ENCODE measurements around the gene ART4.

ART4 gene

DNA sequence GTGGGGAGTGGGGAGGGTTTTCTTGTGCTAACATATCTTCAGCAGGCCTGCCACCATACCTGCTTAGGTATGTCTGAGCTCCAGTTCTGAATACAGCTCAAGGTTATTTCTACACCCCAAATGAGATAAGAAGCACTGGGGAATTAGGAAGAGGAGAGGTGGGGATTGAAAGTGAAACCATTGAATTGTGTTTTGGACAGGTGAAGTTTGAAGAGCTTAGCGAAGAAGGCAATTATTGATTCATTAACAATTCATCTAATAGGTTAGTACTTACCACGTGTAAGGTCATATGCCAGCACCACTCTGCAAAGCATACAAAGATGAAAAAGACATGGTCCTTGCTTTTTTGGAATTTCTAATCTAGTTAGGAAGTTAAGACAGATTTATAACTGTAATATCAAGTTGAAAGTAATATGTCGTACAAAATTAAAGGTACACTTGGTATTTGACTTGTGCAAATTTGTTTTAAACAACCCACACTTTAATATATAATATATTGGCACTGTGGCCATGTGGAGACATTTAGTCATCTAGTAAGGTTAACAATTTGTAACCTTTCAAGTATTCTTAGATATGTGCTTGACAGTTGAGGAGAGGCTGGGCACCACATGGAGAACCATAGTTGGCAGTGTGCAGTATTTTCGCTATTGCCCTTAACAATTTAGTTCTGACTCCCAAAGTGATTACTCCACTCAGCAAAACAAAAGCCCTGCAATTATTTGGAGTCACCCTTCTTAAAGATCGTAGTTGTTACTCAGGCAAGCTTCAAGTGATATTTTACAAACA lies 33.0 kb downstream of the ART4 start:
- DNase-seq (ENCODE audit: low read depth), result no peak

- no peak for DNase-seq (ENCODE audit: low read depth)
Observed at GRCh38 chr12:14803830-14804160, 39.5 kb downstream of the ART4 start.

- DNase-seq (ENCODE audit: low read depth), result peak; percentile 79
Observed at GRCh38 chr12:14803011-14803829, 40.1 kb downstream of the ART4 start, which contains the start of the genes C12orf60 and WBP11. Gene C12orf60 (plus strand): TSS chr12:14803670. CDS start chr12:14822936, 19,266 bp downstream. Gene WBP11 (minus strand): TSS chr12:14803478. CDS start chr12:14801383, 2,095 bp downstream.

DNA sequence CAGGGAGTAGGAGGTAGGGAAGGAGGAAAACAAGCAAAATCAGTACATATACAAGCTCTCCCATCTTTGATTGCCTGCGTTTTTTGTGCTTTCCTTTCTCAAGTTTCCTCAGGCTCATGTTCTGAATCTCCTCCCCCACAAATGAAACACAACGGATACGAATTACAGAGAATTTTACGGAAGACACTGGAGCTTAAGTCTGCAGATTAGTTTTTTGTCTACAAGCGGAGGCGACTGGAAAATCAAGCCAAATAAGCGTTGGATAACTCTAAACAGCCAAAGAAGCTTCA lies 40.7 kb downstream of the ART4 start:
- no peak for DNase-seq (ENCODE audit: low read depth)

DNA sequence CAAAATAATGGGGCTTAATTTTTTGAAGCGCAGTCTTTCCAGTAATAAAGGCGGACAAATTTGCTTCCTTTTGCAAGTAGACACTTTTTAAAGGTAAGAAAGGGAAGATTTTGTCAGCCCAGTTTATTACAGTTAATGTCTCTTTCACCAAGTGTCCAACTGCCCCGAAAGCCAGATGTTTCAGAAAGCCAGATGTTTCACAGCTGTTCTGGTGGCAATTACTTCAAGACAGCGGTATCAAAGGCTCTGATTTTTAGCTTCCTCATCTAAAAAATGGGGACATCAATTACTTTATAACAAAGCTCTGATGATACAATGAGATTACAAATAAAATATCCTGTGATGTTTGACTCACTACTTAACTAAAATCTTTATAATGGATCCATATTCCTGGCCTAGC lies 41.1 kb downstream of the ART4 start:
- DNase-seq (ENCODE audit: low read depth), result no peak

DNA sequence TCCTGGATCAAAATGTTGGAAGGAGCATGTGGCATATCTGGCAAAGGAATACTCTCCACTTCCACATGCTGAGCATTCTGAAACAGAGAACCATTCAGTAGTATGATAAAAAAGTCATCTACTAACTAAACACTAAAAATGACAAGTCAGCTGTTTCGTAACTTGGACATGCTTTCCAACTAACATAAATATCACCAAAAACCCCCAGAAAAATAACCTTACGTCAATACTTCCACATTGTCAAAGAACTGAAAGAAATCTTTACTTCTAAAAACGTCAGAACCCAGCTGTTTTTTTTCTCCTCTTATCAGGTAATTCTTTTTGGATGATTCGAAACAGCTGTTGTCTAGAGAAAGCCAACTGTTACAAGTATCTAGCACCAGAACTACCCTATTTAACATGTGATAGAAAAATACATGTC lies 48.3 kb downstream of the ART4 start:
- DNase-seq (ENCODE audit: low read depth), result no peak

- no peak for DNase-seq (ENCODE audit: low read depth)
Observed at GRCh38 chr12:14785568-14785967, 57.8 kb downstream of the ART4 start.

- no peak for DNase-seq (ENCODE audit: low read depth)
Observed at GRCh38 chr12:14784471-14784870, 58.9 kb downstream of the ART4 start.

- no peak for DNase-seq (ENCODE audit: low read depth)
Observed at GRCh38 chr12:14782756-14783155, 60.6 kb downstream of the ART4 start.

DNA sequence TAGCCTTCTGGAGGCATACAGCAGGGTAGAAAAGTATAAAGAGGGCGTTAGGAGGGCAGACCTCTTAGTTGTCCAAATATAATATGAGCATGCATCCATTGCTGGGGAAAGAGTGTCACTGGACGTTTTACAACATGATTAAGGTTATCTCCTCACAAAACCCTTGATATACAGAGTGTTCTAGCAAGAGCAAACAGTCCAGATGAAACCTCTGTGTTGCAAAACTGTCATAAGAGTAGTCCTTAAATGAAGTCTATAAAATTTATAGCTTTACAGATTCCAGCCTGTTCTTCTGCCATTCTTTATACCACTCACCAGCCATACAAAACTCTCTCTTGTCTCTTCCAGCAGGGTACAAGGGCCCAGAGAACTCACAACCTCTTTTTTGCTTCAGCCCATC lies 61.8 kb downstream of the ART4 start:
- no peak for DNase-seq (ENCODE audit: low read depth)

DNA sequence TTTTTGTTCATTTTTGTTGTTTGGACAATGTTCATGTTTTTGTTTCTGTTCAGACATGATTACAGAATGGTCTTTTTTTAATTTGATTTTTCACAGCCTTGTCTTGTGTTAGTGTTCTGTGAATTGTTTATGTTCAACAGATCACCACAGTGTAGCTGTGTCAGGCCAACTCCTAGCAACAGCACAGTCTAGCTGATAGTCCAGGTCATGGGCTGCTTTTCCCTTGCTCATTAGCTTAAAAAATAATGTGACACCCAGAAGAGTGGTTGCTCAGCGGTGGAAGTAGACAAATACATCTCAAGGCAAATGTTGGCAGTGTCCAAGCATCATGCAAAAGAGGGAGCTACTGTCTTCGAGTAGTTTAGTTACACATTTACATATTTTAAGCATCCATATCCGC lies 62.5 kb downstream of the ART4 start:
- DNase-seq (ENCODE audit: low read depth), result no peak

DNA sequence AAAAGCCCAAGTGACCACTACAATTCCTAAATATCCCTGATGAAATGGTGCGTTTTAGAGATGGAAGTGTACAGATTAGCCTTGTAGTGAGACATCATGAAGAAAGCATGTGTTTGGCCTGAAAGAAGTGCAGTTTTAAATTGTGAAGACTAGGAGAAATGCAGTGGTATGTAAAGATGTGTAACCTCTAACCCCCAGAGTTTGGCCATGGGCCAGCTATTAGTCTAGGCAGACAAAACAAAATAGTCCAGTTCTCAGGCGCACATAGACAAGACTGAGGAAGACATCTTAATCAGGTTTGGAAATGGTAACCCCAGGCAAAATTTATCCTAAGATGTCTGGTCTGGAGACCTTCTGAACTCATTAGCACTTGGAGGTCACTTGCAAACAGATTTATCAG lies 63.5 kb downstream of the ART4 start:
- no peak for DNase-seq (ENCODE audit: low read depth)

- no peak for DNase-seq (ENCODE audit: low read depth)
Observed at GRCh38 chr12:14777271-14777670, 66.1 kb downstream of the ART4 start.

DNA sequence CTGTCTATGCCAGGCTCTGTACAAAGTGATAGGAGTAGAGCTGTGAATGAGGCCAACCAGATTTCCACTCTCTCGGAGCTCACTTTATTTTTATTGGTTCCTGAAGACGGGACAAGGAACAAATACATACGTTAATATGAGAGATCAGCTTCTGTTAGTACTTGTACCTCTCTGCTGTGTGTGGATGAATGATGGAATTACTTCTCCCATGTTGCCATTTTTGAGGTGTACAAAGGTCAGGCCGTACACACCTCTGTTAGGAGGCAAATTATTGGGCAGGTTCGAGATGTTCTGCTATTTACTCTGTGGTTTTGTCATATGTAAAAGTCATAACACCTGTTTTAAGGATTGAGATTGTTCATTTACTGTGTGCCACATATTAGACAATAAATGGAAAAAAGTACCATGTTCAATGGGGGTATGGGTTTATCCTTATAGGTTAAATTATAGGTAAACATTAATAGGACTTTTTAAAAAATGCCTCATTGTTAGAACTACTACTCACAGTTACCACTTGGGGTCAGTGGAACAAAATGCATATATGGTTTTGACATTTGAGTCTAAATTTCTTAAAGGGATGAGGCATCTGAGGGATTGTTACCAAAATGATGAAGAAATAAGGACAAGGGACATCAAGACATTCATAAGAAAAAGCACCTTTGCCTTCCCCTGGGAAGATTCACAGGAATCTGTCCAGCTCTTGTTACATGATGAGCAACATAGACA lies 66.9 kb downstream of the ART4 start:
- no peak for DNase-seq (ENCODE audit: low read depth)

- no peak for DNase-seq (ENCODE audit: low read depth)
Observed at GRCh38 chr12:14775636-14775980, 67.7 kb downstream of the ART4 start.
